H1 (cell line): ENCODE data around the gene MOB1B. TPM values are rescaled to one million over a fixed set of nuclear protein-coding genes. Genes with fewer than 3 reads are reported as not detected.

Experiments used
- CTCF ChIA-PET: fragments of 300-600 bp; sonication (Branson Sonifier 250); formaldehyde crosslinking; loops from one replicate; lab custom pipeline; 2021; ENCODE audit not compliant: partially characterized antibody; lab: Charles Lee
- POLR2A ChIA-PET: fragments of 300-600 bp; sonication (Branson Sonifier 250); formaldehyde crosslinking; loops from one replicate; lab custom pipeline; 2021; ENCODE audit warnings: inconsistent platforms; ENCODE audit not compliant: partially characterized antibody; lab: Charles Lee
- DNase-seq, 2 experiments: peaks; one replicate each; pipeline versions ENCODE4 v3.0.0 to v3.0.0-alpha.2; 2010 to 2022; ENCODE audit warnings: low spot score in 2 of 2, low read depth in 1 of 2, mixed read lengths in 1 of 2
- FAIRE-seq: peaks from 2 replicates; lab custom pipeline; 2011; peaks lifted over from hg19 to GRCh38; lab: Jason Lieb, UNC
- H2AFZ ChIP-seq: 2 replicates; pipeline ENCODE4 v1.8.1; 2012; ENCODE audit warnings: low read length, inconsistent platforms
- H2AK5ac ChIP-seq: 2 replicates; pipeline ENCODE4 v1.6.1; 2013; ENCODE audit warnings: low read depth, low read length
- H2BK120ac ChIP-seq: replicated peaks from 2 replicates; pipeline ENCODE3; 2013; ENCODE audit warnings: low read depth, low read length, inconsistent platforms
- H2BK12ac ChIP-seq: 2 replicates; pipeline ENCODE4 v1.6.1; 2013; ENCODE audit warnings: low read depth, low read length
- H2BK15ac ChIP-seq: 2 replicates; pipeline ENCODE4 v1.6.1; 2013; ENCODE audit warnings: low read length
- H2BK20ac ChIP-seq: 2 replicates; pipeline ENCODE4 v1.6.1; 2013; ENCODE audit warnings: low read length
- H2BK5ac ChIP-seq: 2 replicates; pipeline ENCODE4 v1.6.1; 2013; ENCODE audit warnings: low read depth, low read length
- H3K14ac ChIP-seq: 2 replicates; pipeline ENCODE4 v1.6.1; 2013; ENCODE audit warnings: inconsistent platforms; ENCODE audit not compliant: insufficient read length
- H3K18ac ChIP-seq: 2 replicates; pipeline ENCODE4 v1.6.1; 2013; ENCODE audit warnings: low read length; ENCODE audit errors: extremely low read depth
- H3K23ac ChIP-seq: 2 replicates; pipeline ENCODE4 v1.6.1; 2013; ENCODE audit warnings: inconsistent platforms; ENCODE audit not compliant: insufficient read length
- H3K23me2 ChIP-seq: 2 replicates; pipeline ENCODE4 v1.6.1; 2013; ENCODE audit warnings: low read depth, low read length
- H3K27ac ChIP-seq: 2 replicates; pipeline ENCODE4 v1.6.1; 2011; ENCODE audit warnings: low read depth, low read length, inconsistent platforms
- H3K27me3 ChIP-seq, 4 experiments: replicated peaks in 1 of 4; 1 replicate in 1 of 4; 2 replicates in 3 of 4; pipeline versions ENCODE4 v1.6.1 to v1.8.1; 2011 to 2013; ENCODE audit warnings: low read length in 3 of 4, mild to moderate bottlenecking in 3 of 4, inconsistent platforms in 2 of 4, mixed read lengths in 2 of 4, moderate library complexity in 1 of 4; ENCODE audit not compliant: control insufficient read depth in 3 of 4, insufficient read depth in 3 of 4; ENCODE audit errors: extremely low read depth in 1 of 4
- H3K36me3 ChIP-seq, 4 experiments: 2 replicates each; pipeline versions ENCODE4 v1.6.1 to v1.8.1; 2011 to 2013; ENCODE audit warnings: mild to moderate bottlenecking in 4 of 4, low read length in 3 of 4, moderate library complexity in 2 of 4, control low read depth in 1 of 4, inconsistent platforms in 1 of 4; ENCODE audit not compliant: insufficient read depth in 4 of 4, control insufficient read depth in 2 of 4
- H3K4ac ChIP-seq: replicated peaks from 2 replicates; pipeline ENCODE3; 2013; ENCODE audit warnings: low read length, low read depth, mixed read lengths, inconsistent platforms; ENCODE audit not compliant: insufficient read length
- H3K4me1 ChIP-seq, 4 experiments: replicated peaks in 1 of 4; 1 replicate in 1 of 4; 2 replicates in 3 of 4; pipeline versions ENCODE4 v1.6.1 to v1.8.1; 2011 to 2013; ENCODE audit warnings: low read length in 3 of 4, inconsistent platforms in 2 of 4, mixed read lengths in 1 of 4; ENCODE audit not compliant: insufficient read depth in 4 of 4, control insufficient read depth in 3 of 4
- H3K4me2 ChIP-seq, 2 experiments: 2 replicates each; pipeline versions ENCODE4 v1.6.1 to v1.8.1; 2011 to 2013; ENCODE audit warnings: low read depth in 2 of 2, low read length in 2 of 2, control low read depth in 1 of 2, inconsistent platforms in 1 of 2, mild to moderate bottlenecking in 1 of 2; ENCODE audit not compliant: insufficient read depth in 1 of 2
- H3K4me3 ChIP-seq, 4 experiments: fragments of 200-600, 300-600 bp in 1 of 4; sonication (generic), shearing (Covaris generic), sonication (Bioruptor Twin) in 1 of 4; 2 replicates each; pipeline versions ENCODE4 v1.5.1 to v1.8.1; 2011 to 2016; ENCODE audit warnings: low read length in 4 of 4, low read depth in 3 of 4, control low read depth in 2 of 4, inconsistent platforms in 2 of 4, mild to moderate bottlenecking in 2 of 4, mixed read lengths in 1 of 4, moderate library complexity in 1 of 4; ENCODE audit not compliant: insufficient read depth in 2 of 4; ENCODE audit errors: extremely low read depth in 1 of 4
- H3K56ac ChIP-seq: replicated peaks from 2 replicates; pipeline ENCODE3; 2013; ENCODE audit warnings: low read depth, mild to moderate bottlenecking, mixed read lengths, low read length, inconsistent platforms; ENCODE audit not compliant: insufficient read length
- H3K79me1 ChIP-seq: 2 replicates; pipeline ENCODE4 v1.6.1; 2013; ENCODE audit warnings: low read depth, low read length, control low read depth
- H3K79me2 ChIP-seq, 2 experiments: 2 replicates each; pipeline versions ENCODE4 v1.6.1 to v1.8.1; 2012 to 2013; ENCODE audit warnings: low read length in 2 of 2, mild to moderate bottlenecking in 2 of 2, inconsistent platforms in 1 of 2; ENCODE audit not compliant: insufficient read depth in 2 of 2, control insufficient read depth in 1 of 2
- H3K9ac ChIP-seq, 4 experiments: replicated peaks in 1 of 4; 1 replicate in 1 of 4; 2 replicates in 3 of 4; pipeline versions ENCODE4 v1.6.1 to v1.8.1; 2011 to 2013; ENCODE audit warnings: low read depth in 3 of 4, low read length in 3 of 4, control low read depth in 2 of 4, mild to moderate bottlenecking in 2 of 4, moderate library complexity in 2 of 4, inconsistent platforms in 1 of 4; ENCODE audit errors: extremely low read depth in 1 of 4
- H3K9me3 ChIP-seq, 2 experiments: 2 replicates each; pipeline versions ENCODE4 v1.6.1 to v1.8.1; 2012 to 2013; ENCODE audit warnings: mild to moderate bottlenecking in 2 of 2, moderate library complexity in 2 of 2, control low read depth in 1 of 2, inconsistent platforms in 1 of 2, low read depth in 1 of 2, low read length in 1 of 2, mixed read lengths in 1 of 2; ENCODE audit not compliant: insufficient read depth in 2 of 2
- H4K20me1 ChIP-seq, 2 experiments: replicated peaks in 1 of 2; 2 replicates each; pipeline versions ENCODE3 to v1.8.1; 2011 to 2013; ENCODE audit warnings: inconsistent platforms in 2 of 2, low read length in 2 of 2, mild to moderate bottlenecking in 1 of 2; ENCODE audit not compliant: insufficient read depth in 2 of 2, control insufficient read depth in 1 of 2
- H4K5ac ChIP-seq: 2 replicates; pipeline ENCODE4 v1.6.1; 2013; ENCODE audit warnings: low read length, low read depth, mixed read lengths, inconsistent platforms; ENCODE audit not compliant: insufficient read length
- H4K8ac ChIP-seq: 2 replicates; pipeline ENCODE4 v1.8.0; 2013; ENCODE audit warnings: mild to moderate bottlenecking, moderate library complexity, low read length, inconsistent platforms; ENCODE audit not compliant: insufficient read depth; ENCODE audit errors: extremely low read depth
- H4K91ac ChIP-seq: replicated peaks from 2 replicates; pipeline ENCODE3; 2013; ENCODE audit warnings: low read length, mixed read lengths, inconsistent platforms; ENCODE audit not compliant: insufficient read length
- BACH1 ChIP-seq: IDR thresholded peaks from 2 replicates; pipeline ENCODE4 v1.6.1; 2012; ENCODE audit warnings: low read length, improper control_type of control experiment
- TAF1 ChIP-seq: IDR thresholded peaks from 2 replicates; pipeline ENCODE4 v1.6.1; 2011; ENCODE audit warnings: mild to moderate bottlenecking, low read depth, low read length
- TAF7 ChIP-seq: optimal IDR thresholded peaks from 2 replicates; pipeline ENCODE3; 2011; ENCODE audit warnings: low read depth, mild to moderate bottlenecking, inconsistent platforms, low read length, moderate library complexity, borderline replicate concordance
- USF2 ChIP-seq: IDR thresholded peaks from 2 replicates; pipeline ENCODE4 v1.6.1; 2011; ENCODE audit warnings: low read length, improper control_type of control experiment
- WGBS, 2 experiments: shearing (Covaris generic) in 1 of 2; methylation state at CpG; one replicate each; pipeline versions ENCODE4 v1.1.6 to v1.1.7; 2013 to 2015; ENCODE audit warnings: low lambda C conversion rate in 2 of 2, mixed read lengths in 2 of 2, inconsistent platforms in 1 of 2, low coverage in 1 of 2, missing lambda C conversion rate in 1 of 2; ENCODE audit not compliant: insufficient replicate concordance in 2 of 2, insufficient coverage in 1 of 2, insufficient read length in 1 of 2; ENCODE audit errors: extremely low coverage in 1 of 2, missing lambda C conversion rate in 1 of 2; 5-methylcytosine and 5-hydroxymethylcytosine counted together
- polyA plus RNA-seq, 7 experiments: library from polyadenylated mRNA; depleted of rRNA in 3 of 7; stranded (reverse) in 5 of 7; unstranded in 2 of 7; fragments of >200 nt in 5 of 7; fragments of 200-250 nt in 2 of 7; gene quantifications; 1 replicate in 5 of 7; 2 replicates in 1 of 7; 4 replicates in 1 of 7; pipeline versions ENCODE4 v1.2.1 to v1.2.3, GENCODE V29; 2011 to 2013; ENCODE audit warnings: missing spikeins in 2 of 7, mixed read lengths in 2 of 7
- total RNA-seq: library from RNA; stranded (reverse); fragmentation: NEBNext Ultra II Directional; extraction: Animal tissue kit (Norgen Biotek cat#: 25700); gene quantifications from 2 replicates; pipeline ENCODE4 v1.2.1, GENCODE V29; 2021

Gene MOB1B
- total and polyA plus RNA-seq, 2 of the 8 experiments (the other 6 are each of a cell fraction or from before 2014, with no cell fraction given): 3.8 to 33.5 TPM

DNA sequence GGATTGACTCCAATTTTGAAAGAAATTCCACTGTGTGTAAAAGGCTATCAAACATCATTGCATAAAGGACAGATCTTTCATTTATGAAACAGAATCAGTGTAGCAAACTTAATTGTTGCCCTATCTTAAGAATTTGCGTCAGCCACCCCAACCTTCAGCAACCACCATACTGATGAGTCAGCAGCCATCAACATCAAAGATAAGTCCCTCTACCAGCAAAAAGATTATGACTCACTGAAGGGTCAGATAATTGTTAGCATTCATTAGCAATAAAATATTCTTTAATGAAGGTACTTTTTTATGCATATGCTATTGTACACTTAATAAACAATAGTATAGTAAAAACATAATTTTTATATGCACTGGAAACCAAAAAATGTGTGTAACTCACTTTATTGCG lies 46.7 kb upstream of the MOB1B start:
- FAIRE-seq: no peak
- no peak for TF ChIP-seq BACH1
- TF ChIP-seq USF2: no peak
- no peak for TF ChIP-seq TAF7
- no peak for TF ChIP-seq TAF1

More for the DNA sequence above, 46.7 kb upstream of the MOB1B start:
- no peak for DNase-seq
- Histone ChIP-seq H3K4me1 (0 out of 7 replicates have a peak, but pooled peaks cover 0 to 2% (median 0%) of the 10 kb centered on the region in 4 experiments), H3K4ac (no peak overlapping the region), H3K4me3 (no peak overlapping the region), H4K8ac (no peak overlapping the region), H2BK15ac (no peak overlapping the region), H4K5ac (no peak overlapping the region), H2BK120ac (no peak overlapping the region), H3K23ac (no peak overlapping the region), H2BK20ac (no peak overlapping the region), H2BK12ac (no peak overlapping the region), H3K79me1 (no peaks in the 10 kb centered on the region), H2AK5ac (no peak overlapping the region), H3K56ac (no peak overlapping the region), H2AFZ (no peak overlapping the region), H3K36me3 (no peaks in the 10 kb centered on the region), H4K20me1 (no peaks in the 10 kb centered on the region), H3K9ac (no peak overlapping the region), H3K23me2 (no peaks in the 10 kb centered on the region), H3K27ac (no peak overlapping the region), H3K18ac (no peak overlapping the region), H3K79me2 (no peaks in the 10 kb centered on the region), H2BK5ac (no peak overlapping the region), H3K9me3 (no peaks in the 10 kb centered on the region), H3K4me2 (no peak overlapping the region), H3K27me3 (no peaks in the 10 kb centered on the region), H3K14ac (no peak overlapping the region), H4K91ac (no peak overlapping the region)
- CTCF ChIA-PET: no interaction called here
- WGBS, 2 experiments: 97% methylated on average over 2 of the region's 2 CpGs; no CpG with 5 or more reads in 1 of the 2 experiments
- POLR2A ChIA-PET: no interaction called here
